K562 (cell line): ENCODE results near the gene PCDH1. TPM values are rescaled to one million over a fixed set of nuclear protein-coding genes. Genes with fewer than 3 reads are reported as not detected.

Source experiments
- CEBPG ChIP-seq, 3 experiments: fragments of 200-800 bp in 1 of 3; sonication (Bioruptor generic) in 1 of 3; sonication (generic) in 1 of 3; formaldehyde crosslinking in 1 of 3; IDR thresholded peaks in 2 of 3; conservative IDR thresholded peaks in 1 of 3; 2 replicates each; pipeline versions ENCODE4 v1.6.1 to v1.8.0; 2016 to 2022; ENCODE audit warnings: missing compliant biosample characterization in 2 of 3, missing genetic modification characterization in 2 of 3, mild to moderate bottlenecking in 1 of 3, missing genetic modification reagents in 1 of 3
- COPS2 ChIP-seq: fragments of 450-650 bp; conservative IDR thresholded peaks from 2 replicates; pipeline ENCODE4 v1.6.1; 2016; ENCODE audit warnings: mild to moderate bottlenecking, moderate library complexity
- DLX4 ChIP-seq: fragments of 250-450 bp; sonication (Bioruptor Pico); IDR thresholded peaks from 2 replicates; pipeline ENCODE4 v1.6.1; 2021; ENCODE audit warnings: mild to moderate bottlenecking
- ETV5 ChIP-seq: sonication (generic); formaldehyde crosslinking; IDR thresholded peaks from 2 replicates; pipeline ENCODE4 v1.4.0; 2020; ENCODE audit warnings: low read depth, mild to moderate bottlenecking, missing genetic modification reagents
- FOXO4 ChIP-seq: fragments of 450-650 bp; formaldehyde crosslinking; IDR thresholded peaks from 2 replicates; pipeline ENCODE4 v1.4.0; 2020; ENCODE audit warnings: mild to moderate bottlenecking, moderate library complexity
- MCM7 ChIP-seq, 2 experiments: fragments of 450-650 bp; IDR thresholded peaks; 2 replicates each; pipeline ENCODE4 v1.6.1; 2016 to 2018
- NFE2 ChIP-seq: IDR thresholded peaks from 2 replicates; pipeline ENCODE4 v1.6.1; 2014; ENCODE audit warnings: antibody characterized with exemption, low read depth
- RBM14 ChIP-seq: fragments of 200-400 bp; formaldehyde crosslinking; IDR thresholded peaks from 2 replicates; pipeline ENCODE4 v1.6.1; 2018; ENCODE audit warnings: low read depth, mild to moderate bottlenecking, low read length, moderate library complexity, borderline replicate concordance; ENCODE audit not compliant: insufficient read depth
- ZNF318 ChIP-seq, 2 experiments: fragments of 450-650 bp; IDR thresholded peaks; 2 replicates each; pipeline ENCODE4 v1.6.1; 2016; ENCODE audit warnings: mild to moderate bottlenecking in 2 of 2, borderline replicate concordance in 1 of 2, low read depth in 1 of 2, moderate library complexity in 1 of 2
- ZNF699 ChIP-seq: fragments of 250-450 bp; sonication (Bioruptor Pico); IDR thresholded peaks from 2 replicates; pipeline ENCODE4 v1.8.0; 2021; ENCODE audit warnings: mild to moderate bottlenecking, moderate library complexity; ENCODE audit not compliant: insufficient replicate concordance
- ZNF778 ChIP-seq: fragments of 450-650 bp; formaldehyde crosslinking; IDR thresholded peaks from 2 replicates; pipeline ENCODE4 v1.4.0; 2020; ENCODE audit warnings: mild to moderate bottlenecking, moderate library complexity
- polyA plus RNA-seq, 8 experiments: library from polyadenylated mRNA; depleted of rRNA in 4 of 8; stranded (reverse) in 5 of 8; unstranded in 3 of 8; fragments of >200 nt; fragmentation: Nextera tagmentation in 2 of 8; fragmentation: Illumina TruSeq in 1 of 8; extraction: Ambion mirVana in 2 of 8; extraction: Trizol in 1 of 8; gene quantifications; 2 replicates each; pipeline versions ENCODE4 v1.2.1 to v1.2.3, GENCODE V29; 2011 to 2014; ENCODE audit warnings: inconsistent platforms in 1 of 8, missing spikeins in 1 of 8
- total RNA-seq, 7 experiments: library from RNA; depleted of rRNA in 6 of 7; stranded (reverse); fragments of >200 nt in 6 of 7; fragmentation: Illumina TruSeq in 2 of 7; extraction: Trizol in 2 of 7; gene quantifications; 2 replicates each; pipeline versions ENCODE4 v1.2.1 to v1.2.3, GENCODE V29; 2011 to 2021; ENCODE audit warnings: low replicate concordance in 1 of 7
- TF ChIP-seq, protein P1 (sequence below): fragments of 450-650 bp; IDR thresholded peaks from 2 replicates; pipeline ENCODE4 v1.6.1; 2018; ENCODE audit warnings: mild to moderate bottlenecking, low read depth; ENCODE audit not compliant: partially characterized antibody

Gene PCDH1
- total and polyA plus RNA-seq, 9 of the 15 experiments (the other 6 are each of a cell fraction or from before 2014, with no cell fraction given): 0.11 to 3.6 (median 1.9) TPM; not detected in 1

DNA sequence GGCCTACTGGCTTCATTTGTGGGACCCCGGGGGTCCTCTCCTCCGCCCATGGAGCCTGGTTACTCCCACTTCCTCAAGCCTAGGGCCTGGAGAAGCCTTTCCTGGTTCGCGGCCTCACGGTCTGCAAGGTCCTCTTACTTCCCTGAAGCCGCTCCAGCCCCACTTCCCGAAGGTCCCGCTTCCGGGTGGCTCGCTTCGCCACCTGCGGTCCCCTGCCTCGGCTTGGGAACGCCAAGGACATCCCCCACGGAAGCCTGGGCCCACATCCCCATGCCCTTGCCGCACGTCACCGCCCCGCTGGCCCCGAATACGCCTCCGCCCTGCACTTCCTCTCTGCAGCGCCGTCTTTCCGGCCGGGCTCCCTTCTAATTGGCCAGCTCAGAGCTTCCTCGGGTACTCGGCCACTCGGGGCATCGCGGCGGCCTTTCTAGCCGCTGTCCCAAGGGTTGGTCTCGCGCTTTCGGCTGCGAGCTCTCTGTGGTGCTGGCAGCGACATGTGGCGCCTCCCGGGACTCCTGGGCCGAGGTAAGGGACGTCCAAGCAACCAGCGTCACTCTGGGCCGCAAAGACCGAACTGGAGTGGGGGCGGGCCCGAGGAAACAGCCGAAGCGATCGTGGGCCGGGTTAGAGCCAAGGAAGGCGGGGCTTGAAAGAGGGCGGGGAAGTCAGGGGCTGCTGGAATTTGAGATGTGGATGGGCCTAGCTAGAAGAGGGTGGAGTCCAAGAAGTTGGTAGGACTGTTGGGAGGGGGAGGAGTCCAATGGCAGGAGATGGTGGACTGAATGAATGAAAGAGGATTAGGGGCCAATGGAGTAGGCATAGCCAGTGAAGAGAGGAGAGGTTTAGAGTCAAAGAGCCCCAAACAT, 45.5 kb upstream of the PCDH1 start, which contains the start of gene DELE1 (continued):
- TF ChIP-seq ZNF699 (CRISPR knock-in tag) (no peak), RBM14 (no peak), DLX4 (CRISPR knock-in tag) (no peak), FOXO4 (CRISPR knock-in tag) (no peak), MCM7 (IDR thresholded peaks at IDR 0.05) (no peak), ZNF778 (CRISPR knock-in tag) (no peak), ZNF318 (IDR thresholded peaks at IDR 0.05; ENCODE audit: borderline replicate concordance in 1 of 2, low read depth in 1 of 2) (no peak), ETV5 (peak; percentile 87), NFE2 (no peak), CEBPG (CRISPR knock-in tag; IDR thresholded peaks at IDR 0.05) (0 out of 2 replicates have a peak, but pooled peaks have one; percentile 21), CEBPG (tag; conservative IDR thresholded peaks at IDR 0.05 in 1 of 2, IDR thresholded peaks at IDR 0.05 in 1 of 2) (no peak), COPS2 (no peak)
- TF ChIP-seq, protein P1, sequence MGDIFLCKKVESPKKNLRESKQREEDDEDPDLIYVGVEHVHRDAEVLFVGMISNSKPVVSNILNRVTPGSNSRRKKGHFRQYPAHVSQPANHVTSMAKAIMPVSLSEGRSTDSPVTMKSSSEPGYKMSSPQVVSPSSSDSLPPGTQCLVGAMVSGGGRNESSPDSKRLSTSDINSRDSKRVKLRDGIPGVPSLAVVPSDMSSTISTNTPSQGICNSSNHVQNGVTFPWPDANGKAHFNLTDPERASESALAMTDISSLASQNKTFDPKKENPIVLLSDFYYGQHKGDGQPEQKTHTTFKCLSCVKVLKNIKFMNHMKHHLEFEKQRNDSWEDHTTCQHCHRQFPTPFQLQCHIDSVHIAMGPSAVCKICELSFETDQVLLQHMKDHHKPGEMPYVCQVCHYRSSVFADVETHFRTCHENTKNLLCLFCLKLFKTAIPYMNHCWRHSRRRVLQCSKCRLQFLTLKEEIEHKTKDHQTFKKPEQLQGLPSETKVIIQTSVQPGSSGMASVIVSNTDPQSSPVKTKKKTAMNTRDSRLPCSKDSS: no peak
